GM12891 (cell line): Measurements from ENCODE around the gene RFNG.

Experiments used
- POLR2A ChIP-seq: IDR thresholded peaks from 2 replicates; pipeline ENCODE4 v1.6.1; 2011; ENCODE audit warnings: low read depth, low read length, control low read depth
- POLR2AphosphoS5 ChIP-seq: IDR thresholded peaks from 2 replicates; pipeline ENCODE4 v1.6.1; 2011; ENCODE audit warnings: low read depth, low read length, control low read depth
- SPI1 ChIP-seq: IDR thresholded peaks from 2 replicates; pipeline ENCODE4 v1.6.1; 2011; ENCODE audit warnings: low read depth, low read length, control low read depth
- TAF1 ChIP-seq: IDR thresholded peaks from 2 replicates; pipeline ENCODE4 v1.6.1; 2011; ENCODE audit warnings: low read depth, low read length, control low read depth

DNA sequence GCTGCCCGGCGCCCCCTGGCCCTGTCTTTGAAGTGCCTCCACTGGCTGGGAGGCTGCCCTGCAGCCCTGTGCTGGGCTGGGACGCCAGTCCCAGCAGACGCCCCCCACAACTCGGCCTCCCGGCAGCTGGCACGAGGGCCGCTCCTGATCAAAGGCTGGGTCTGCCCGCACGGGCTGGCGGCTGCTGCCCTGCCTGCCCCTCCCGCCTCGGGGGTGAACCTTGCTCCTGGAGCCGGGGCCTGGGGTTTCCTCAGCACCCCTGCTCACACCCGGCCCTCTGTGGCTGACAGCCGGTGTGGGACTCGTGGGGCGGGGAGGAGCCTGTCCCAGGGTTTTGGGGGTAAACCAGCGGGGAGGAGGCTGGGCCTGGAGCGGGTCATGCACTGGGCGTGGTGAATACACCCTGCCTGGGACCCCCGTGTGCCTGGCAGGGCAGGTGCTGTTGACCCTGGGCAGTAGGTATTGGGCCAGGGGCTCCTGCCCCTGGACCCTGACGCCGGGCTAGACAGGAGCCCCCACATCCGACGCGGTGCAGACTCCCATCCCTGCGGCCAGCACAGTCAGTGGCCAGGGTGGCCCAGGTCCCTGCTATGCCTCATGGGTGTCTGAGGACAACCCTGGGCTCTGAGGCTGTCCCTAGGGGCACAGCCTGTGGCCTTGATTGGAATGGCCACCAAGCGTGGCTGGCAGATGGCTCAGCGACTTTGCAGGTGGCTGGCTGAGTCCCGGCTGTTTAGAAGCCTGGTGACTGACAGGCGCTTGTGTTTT lies 50.6 kb downstream of the RFNG start:
- TF ChIP-seq POLR2A = no peak
- no peak for TF ChIP-seq POLR2AphosphoS5
- no peak for TF ChIP-seq SPI1
- no peak for TF ChIP-seq TAF1
